Middle frontal gyrus (tissue), 1 donor: ENCODE measurements around the gene CCZ1.
"Not testable (repeated sequence)": the region's sequence is repeated elsewhere in the genome, so short reads cannot be mapped to it uniquely, and the experiment has no call there.

Experiments used
- DNase-seq: peaks from one replicate; pipeline ENCODE4 v3.0.0-alpha.2; 2015; ENCODE audit warnings: low spot score; ENCODE audit errors: extremely low spot score

Gene CCZ1

GRCh38 chr7:5898480-5899224 is at the start of gene CCZ1:
CCZ1 (plus strand) TSS chr7:5898733; CDS start chr7:5898800, 67 bp downstream.
- DNase-seq: not testable (repeated sequence)

- DNase-seq: no peak
These were observed 47.6 kb upstream of the CCZ1 start for GRCh38 chr7:5850944-5851343.

GRCh38 chr7:5854738-5855137 is 43.8 kb upstream of the CCZ1 start:
- DNase-seq: no peak

- not testable (repeated sequence) for DNase-seq
These were observed 41.4 kb upstream of the CCZ1 start for GRCh38 chr7:5857041-5857575.

GRCh38 chr7:5858494-5858893 is 40.0 kb upstream of the CCZ1 start:
- DNase-seq: not testable (repeated sequence)

- not testable (repeated sequence) for DNase-seq
These were observed 37.3 kb upstream of the CCZ1 start for GRCh38 chr7:5861281-5861680.

- DNase-seq: not testable (repeated sequence)
These were observed 35.7 kb upstream of the CCZ1 start for GRCh38 chr7:5862753-5863366.

- not testable (repeated sequence) for DNase-seq
These were observed 33.1 kb upstream of the CCZ1 start for GRCh38 chr7:5865279-5865931.

GRCh38 chr7:5867060-5867459 is 31.5 kb upstream of the CCZ1 start:
- no peak for DNase-seq

GRCh38 chr7:5868928-5869341 is 29.6 kb upstream of the CCZ1 start:
- not testable (repeated sequence) for DNase-seq

GRCh38 chr7:5869691-5870090 is 28.8 kb upstream of the CCZ1 start:
- no peak for DNase-seq

GRCh38 chr7:5870311-5870710 is 28.2 kb upstream of the CCZ1 start:
- no peak for DNase-seq

- peak; percentile 20 for DNase-seq
These were observed 26.2 kb upstream of the CCZ1 start for GRCh38 chr7:5872326-5872725.

- DNase-seq: not testable (repeated sequence)
These were observed 18.9 kb upstream of the CCZ1 start for GRCh38 chr7:5879591-5879990.

- DNase-seq: not testable (repeated sequence)
These were observed 18.4 kb upstream of the CCZ1 start for GRCh38 chr7:5880106-5880505.

- DNase-seq: not testable (repeated sequence)
These were observed 14.1 kb upstream of the CCZ1 start for GRCh38 chr7:5884431-5884830.

- DNase-seq: not testable (repeated sequence)
These were observed 10.5 kb upstream of the CCZ1 start for GRCh38 chr7:5888021-5888420.

- DNase-seq: not testable (repeated sequence)
These were observed 8.3 kb upstream of the CCZ1 start for GRCh38 chr7:5890244-5890643.

GRCh38 chr7:5892498-5892897 is 6.0 kb upstream of the CCZ1 start:
- no peak for DNase-seq

GRCh38 chr7:5897369-5897919 is 1.1 kb upstream of the CCZ1 start:
- not testable (repeated sequence) for DNase-seq

- DNase-seq: not testable (repeated sequence)
These were observed 4.5 kb downstream of the CCZ1 start for GRCh38 chr7:5903002-5903401.

- DNase-seq: not testable (repeated sequence)
These were observed 6.2 kb downstream of the CCZ1 start for GRCh38 chr7:5904726-5905125.
